Cardiac muscle cell (in vitro differentiated cells and primary cell): Measurements from ENCODE around the gene MYEF2. TPM values are rescaled to one million over a fixed set of nuclear protein-coding genes. Genes with fewer than 3 reads are reported as not detected.

Source experiments
- DNase-seq, 2 donors: peaks; one replicate each; pipeline versions ENCODE4 v3.0.0 to v3.0.0-alpha.2; 2010 to 2017; ENCODE audit warnings: low read depth in 1 of 2, low spot score in 1 of 2
- H3K27ac ChIP-seq: fragments of 200-600 bp; sonication (generic); 2 replicates; pipeline ENCODE4 v1.5.1; 2016
- H3K27me3 ChIP-seq: fragments of 200-600 bp; sonication (generic); 2 replicates; pipeline ENCODE4 v1.6.0; 2016; ENCODE audit warnings: control low read depth
- H3K36me3 ChIP-seq: fragments of 200-600 bp; sonication (generic); 2 replicates; pipeline ENCODE4 v1.5.1; 2016; ENCODE audit warnings: control low read depth
- H3K4me1 ChIP-seq: fragments of 200-600 bp; sonication (generic); 2 replicates; pipeline ENCODE4 v1.8.1; 2017; ENCODE audit warnings: low read depth, mild to moderate bottlenecking, mixed run types
- H3K4me3 ChIP-seq: fragments of 200-600 bp; sonication (generic); 2 replicates; pipeline ENCODE4 v1.5.1; 2016; ENCODE audit warnings: mild to moderate bottlenecking
- H3K9me3 ChIP-seq: fragments of 200-600 bp; sonication (generic); 2 replicates; pipeline ENCODE4 v1.5.1; 2017; ENCODE audit warnings: low read depth, mild to moderate bottlenecking, control low read depth
- polyA plus RNA-seq: library from polyadenylated mRNA; unstranded; fragments of >200 nt; fragmentation: Nextera tagmentation; extraction: Ambion mirVana; gene quantifications from 2 replicates; pipeline ENCODE4 v1.2.1, GENCODE V29; 2016
- total RNA-seq: library from RNA; depleted of rRNA; stranded (reverse); fragments of >200 nt; gene quantifications from 2 replicates; pipeline ENCODE4 v1.2.3, GENCODE V29; 2016
- TF ChIP-seq, protein P1 (sequence below): IDR thresholded peaks from 2 replicates; pipeline ENCODE4 v1.5.1; 2012; ENCODE audit warnings: low read depth, mild to moderate bottlenecking, low read length

The MYEF2 gene
- total and polyA plus RNA-seq, 2 experiments from 2014 or later: 35.5 to 143 TPM

DNA sequence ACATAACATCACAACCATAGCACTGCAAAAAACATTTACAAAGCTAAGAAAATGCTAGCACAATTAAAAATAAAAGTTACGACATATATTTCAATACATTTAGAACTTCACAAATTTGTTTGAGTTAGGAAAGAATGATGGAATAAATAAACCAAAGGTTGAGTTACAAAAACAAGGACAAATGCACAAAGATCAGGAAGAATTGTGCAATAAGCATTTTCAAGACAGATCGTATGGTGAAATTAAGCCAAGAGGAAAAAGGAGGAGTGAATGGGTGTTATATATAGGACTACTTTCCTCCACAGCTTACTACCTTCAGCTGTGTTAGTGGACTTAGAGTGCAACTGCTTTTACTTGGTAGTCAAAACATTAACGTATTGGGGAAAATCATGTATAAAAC is 7.4 kb upstream of the MYEF2 start:
- H3K27me3 ChIP-seq: peaks cover 4% of the 10 kb centered on the region
- peak in 1 of 2 donors; percentile 1 for DNase-seq
- no peaks in the 10 kb centered on the region for H3K4me1 ChIP-seq
- no peak overlapping the region for H3K27ac ChIP-seq
- H3K36me3 ChIP-seq: no peaks in the 10 kb centered on the region
- no peaks in the 10 kb centered on the region for H3K9me3 ChIP-seq
- no peak overlapping the region for H3K4me3 ChIP-seq
- TF ChIP-seq, protein P1, sequence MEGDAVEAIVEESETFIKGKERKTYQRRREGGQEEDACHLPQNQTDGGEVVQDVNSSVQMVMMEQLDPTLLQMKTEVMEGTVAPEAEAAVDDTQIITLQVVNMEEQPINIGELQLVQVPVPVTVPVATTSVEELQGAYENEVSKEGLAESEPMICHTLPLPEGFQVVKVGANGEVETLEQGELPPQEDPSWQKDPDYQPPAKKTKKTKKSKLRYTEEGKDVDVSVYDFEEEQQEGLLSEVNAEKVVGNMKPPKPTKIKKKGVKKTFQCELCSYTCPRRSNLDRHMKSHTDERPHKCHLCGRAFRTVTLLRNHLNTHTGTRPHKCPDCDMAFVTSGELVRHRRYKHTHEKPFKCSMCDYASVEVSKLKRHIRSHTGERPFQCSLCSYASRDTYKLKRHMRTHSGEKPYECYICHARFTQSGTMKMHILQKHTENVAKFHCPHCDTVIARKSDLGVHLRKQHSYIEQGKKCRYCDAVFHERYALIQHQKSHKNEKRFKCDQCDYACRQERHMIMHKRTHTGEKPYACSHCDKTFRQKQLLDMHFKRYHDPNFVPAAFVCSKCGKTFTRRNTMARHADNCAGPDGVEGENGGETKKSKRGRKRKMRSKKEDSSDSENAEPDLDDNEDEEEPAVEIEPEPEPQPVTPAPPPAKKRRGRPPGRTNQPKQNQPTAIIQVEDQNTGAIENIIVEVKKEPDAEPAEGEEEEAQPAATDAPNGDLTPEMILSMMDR: no peak

DNA sequence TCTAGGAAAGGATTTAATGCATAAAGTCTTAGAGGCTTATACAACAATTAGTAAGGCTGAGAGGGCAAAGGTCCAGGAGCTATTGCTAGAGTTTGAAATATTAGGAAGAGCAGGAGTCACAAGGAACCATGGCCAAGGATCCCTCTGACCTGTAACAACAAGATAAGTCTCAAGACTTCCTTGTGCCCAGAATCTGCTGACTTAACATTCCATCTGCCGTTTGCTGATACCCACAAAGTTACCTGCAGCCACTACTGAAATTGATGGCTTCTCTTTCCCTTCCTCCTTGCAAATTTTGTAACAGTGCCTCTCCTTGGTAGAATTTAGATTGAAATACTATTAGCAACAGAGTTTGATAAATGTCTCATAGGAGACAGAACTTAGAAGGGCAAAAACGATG is 4.7 kb upstream of the MYEF2 start:
- no peaks in the 10 kb centered on the region for H3K36me3 ChIP-seq
- peaks cover 4% of the 10 kb centered on the region for H3K27me3 ChIP-seq
- TF ChIP-seq, protein P1: no peak

GRCh38 chr15:48178648-48178931 is 495 bp upstream of the MYEF2 start:
- H3K27ac ChIP-seq: peak overlapping the region; percentile 90
- peak overlapping the region; percentile 83 for H3K4me3 ChIP-seq

More for the DNA sequence above, 4.7 kb upstream of the MYEF2 start:
- DNase-seq: no peak
- H3K4me1 ChIP-seq: no peaks in the 10 kb centered on the region
- H3K27ac ChIP-seq: no peak overlapping the region
- H3K9me3 ChIP-seq: no peaks in the 10 kb centered on the region
- H3K4me3 ChIP-seq: no peak overlapping the region

DNA sequence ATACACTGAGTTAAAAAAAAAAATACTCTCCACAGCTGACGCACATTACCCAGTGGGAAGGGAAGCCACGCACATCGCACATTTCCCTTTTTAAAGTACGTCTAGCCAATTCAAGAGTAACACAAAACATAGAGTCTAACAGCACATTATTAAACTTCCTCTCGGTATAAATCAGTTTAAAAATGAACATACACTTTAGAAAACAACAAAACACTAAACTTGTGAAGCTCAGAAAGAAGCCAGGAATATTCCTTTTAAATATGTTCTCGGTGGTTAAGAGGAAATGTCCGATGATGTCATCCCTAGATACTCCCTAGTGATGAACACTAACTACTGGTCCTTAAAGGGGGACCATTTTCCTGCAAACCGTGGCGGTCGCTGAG is 721 bp downstream of the MYEF2 start:
- H3K4me1 ChIP-seq: peaks cover 10% of the 10 kb centered on the region
- no peaks in the 10 kb centered on the region for H3K9me3 ChIP-seq
- no peaks in the 10 kb centered on the region for H3K27me3 ChIP-seq
- peak overlapping the region; percentile 83 for H3K4me3 ChIP-seq
- peak overlapping the region; percentile 90 for H3K27ac ChIP-seq
- no peaks in the 10 kb centered on the region for H3K36me3 ChIP-seq
- DNase-seq: peak in 1 of 2 donors; percentile 30
- TF ChIP-seq, protein P1: no peak

More at GRCh38 chr15:48178648-48178931, 495 bp upstream of the MYEF2 start:
- TF ChIP-seq, protein P1: no peak
- H3K27me3 ChIP-seq: no peaks in the 10 kb centered on the region
- no peaks in the 10 kb centered on the region for H3K9me3 ChIP-seq
- H3K4me1 ChIP-seq: peaks cover 10% of the 10 kb centered on the region
- DNase-seq: no peak
- no peaks in the 10 kb centered on the region for H3K36me3 ChIP-seq

GRCh38 chr15:48176957-48177356 is 1.1 kb downstream of the MYEF2 start:
- Histone ChIP-seq H3K27me3 (no peaks in the 10 kb centered on the region), H3K27ac (no peak overlapping the region), H3K4me3 (peak overlapping the region; percentile 83), H3K36me3 (no peaks in the 10 kb centered on the region), H3K9me3 (no peaks in the 10 kb centered on the region), H3K4me1 (peaks cover 10% of the 10 kb centered on the region)
- no peak for DNase-seq
- TF ChIP-seq, protein P1: no peak

DNA sequence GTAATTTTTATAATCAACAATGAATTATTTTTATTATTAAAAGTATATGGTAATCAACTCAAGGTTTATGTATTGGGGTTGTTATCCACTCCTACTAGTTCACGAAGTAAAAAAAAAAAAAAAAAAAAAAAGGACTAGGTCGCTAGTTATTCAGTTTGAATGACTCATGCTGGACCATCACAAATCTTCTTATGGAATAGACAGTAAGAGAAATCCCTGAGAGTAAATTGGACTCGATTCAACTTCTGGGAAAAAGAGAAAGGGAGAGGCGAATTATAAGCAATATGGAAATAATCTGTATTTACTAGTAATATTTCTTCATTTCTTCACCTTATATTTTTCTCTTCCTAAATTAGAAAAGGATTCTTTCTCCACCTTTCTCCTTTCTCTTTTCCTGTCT is 2.0 kb downstream of the MYEF2 start:
- TF ChIP-seq, protein P1: no peak
- Histone ChIP-seq H3K9me3 (no peaks in the 10 kb centered on the region), H3K27me3 (no peaks in the 10 kb centered on the region), H3K4me1 (peaks cover 10% of the 10 kb centered on the region), H3K4me3 (no peak overlapping the region), H3K36me3 (no peaks in the 10 kb centered on the region), H3K27ac (no peak overlapping the region)
- DNase-seq: no peak
